Melanocyte of skin (primary cell): ENCODE results near the gene ROCK1. TPM values are rescaled to one million over a fixed set of nuclear protein-coding genes. Genes with fewer than 3 reads are reported as not detected.

ENCODE experiments used
- small RNA-seq, 2 donors: library from RNA; depleted of rRNA; stranded (forward); fragments of <200 nt; gene quantifications; one replicate each; pipeline ENCODE3, GENCODE V24; 2012
- total RNA-seq, 2 donors: library from RNA; depleted of rRNA; stranded (reverse); fragments of >200 nt; gene quantifications; 2 replicates each; pipeline ENCODE4 v1.2.3, GENCODE V29; 2012

Gene ROCK1
- total RNA-seq: 10 to 100 TPM; 16.2 to 20.6 TPM

DNA sequence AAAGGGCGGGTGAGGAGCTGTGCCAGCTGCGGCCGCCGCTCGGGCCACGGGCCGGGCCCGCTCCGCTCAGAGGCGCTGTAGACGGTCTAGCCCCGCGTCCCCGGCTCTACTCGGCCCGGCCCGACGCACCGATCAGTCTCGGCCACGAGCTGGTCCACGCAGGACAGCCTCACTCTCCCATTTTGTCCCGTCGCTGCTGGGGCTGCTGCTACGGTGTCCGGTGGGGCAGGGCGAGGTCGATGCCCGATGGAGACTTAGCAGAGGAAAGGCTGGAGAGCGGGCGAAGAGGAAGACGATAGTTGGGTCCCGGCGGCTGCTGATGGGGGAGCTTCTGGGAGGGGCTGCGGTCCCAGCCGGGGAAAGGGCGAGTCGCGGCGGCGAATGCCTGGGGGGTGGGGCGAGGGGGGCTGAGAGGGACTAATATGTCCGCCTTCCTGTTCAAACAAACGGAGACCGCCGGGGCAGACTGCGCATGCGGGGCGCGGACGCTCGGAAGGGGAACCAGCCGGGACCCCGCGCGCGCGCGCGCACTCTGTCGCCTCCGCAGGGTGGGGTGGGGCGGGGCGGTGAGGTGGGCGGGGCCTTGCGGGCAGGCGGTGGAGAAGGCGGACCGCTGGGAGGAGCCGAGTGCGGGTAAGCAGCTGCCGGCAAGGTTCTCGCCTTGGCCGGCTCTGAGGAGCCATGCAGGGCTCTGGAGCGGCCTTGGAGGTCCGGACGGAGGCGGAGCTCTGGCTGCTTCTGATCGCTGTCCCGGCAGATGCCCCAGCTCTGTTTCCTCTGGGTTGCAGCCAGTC is at the start of gene ROCK1:
Gene ROCK1 (minus strand): TSS at position 468 of the 794 bp plus-strand sequence. CDS start 903 bp downstream, outside the sequence.

Small RNA genes lying within 50 kb of the gene (small RNA-seq; reads per million reads assigned to genes)
- 0 reads per million in 2 donors for gene RNU6-120P

Other genes starting within 250 kb of the ROCK1 start
- under 1 TPM; under 0.01 to 0.33 TPM for gene GREB1L, start 130.4 kb upstream of the ROCK1 start, total RNA-seq